ENCODE data around the gene ALDOC. TPM values are rescaled to one million over a fixed set of nuclear protein-coding genes. Genes with fewer than 3 reads are reported as not detected.
A peak's percentile ranks its signal among the peaks of the same experiment; 100 is the strongest.

Gene ALDOC
- total RNA-seq, 1 donor from 2014 or later, result 38.6 TPM

- peaks cover 34% of the 10 kb centered on the region for H3K79me2 ChIP-seq (ENCODE audit: low read depth)
- peaks cover 11% of the 10 kb centered on the region for H4K20me1 ChIP-seq (ENCODE audit: low read depth)
- no peak within 1 kb of the TSS for H3K27ac ChIP-seq
- peaks cover 28% of the 10 kb centered on the region for H3K27me3 ChIP-seq
- DNase-seq (ENCODE audit: low spot score), result peak; percentile 98
- H3K4me3 ChIP-seq, result peak within 1 kb of the TSS; percentile 91
- no peaks in the 10 kb centered on the region for H3K9me3 Mint-ChIP-seq
- H3K4me2 ChIP-seq, result peak within 1 kb of the TSS; percentile 84
- H3K36me3 ChIP-seq, result no peaks in the 10 kb centered on the region
- peaks cover 8% of the 10 kb centered on the region for H3K36me3 Mint-ChIP-seq
- peak within 1 kb of the TSS; percentile 51 for H3K27ac Mint-ChIP-seq
- H3K27me3 Mint-ChIP-seq (ENCODE audit: insufficient read depth, low read depth), result peaks cover 11% of the 10 kb centered on the region
- H3K4me1 ChIP-seq, result peaks cover 7% of the 10 kb centered on the region
- peaks cover 14% of the 10 kb centered on the region for H3F3A ChIP-seq (ENCODE audit: low read depth)
- H3K4me1 Mint-ChIP-seq, result peaks cover 24% of the 10 kb centered on the region
- H3K9ac ChIP-seq, result peak within 1 kb of the TSS; percentile 56
- no peak for TF ChIP-seq EZH2 (IDR thresholded peaks at IDR 0.05)
- TF ChIP-seq EZH2phosphoT487 (IDR thresholded peaks at IDR 0.05), result peak; percentile 45
- H3K9me3 ChIP-seq (ENCODE audit: low read depth), result no peaks in the 10 kb centered on the region
- peak within 1 kb of the TSS; percentile 97 for H3K4me3 Mint-ChIP-seq
- H2AFZ ChIP-seq (replicated peaks), result peak within 1 kb of the TSS; percentile 92
These were observed 5.2 kb downstream of the ALDOC start, which contains the start of gene PIGS for GRCh38 chr17:28571361-28572122. PIGS (minus strand) TSS chr17:28571524; CDS start chr17:28571496, 28 bp downstream.

- H3K9ac ChIP-seq, result peak overlapping the region; percentile 56
- peaks cover 20% of the 10 kb centered on the region for H3K4me1 Mint-ChIP-seq
- H3K27ac Mint-ChIP-seq, result peak overlapping the region; percentile 51
- H3K4me3 Mint-ChIP-seq, result peak overlapping the region; percentile 97
- peak overlapping the region; percentile 92 for H2AFZ ChIP-seq (replicated peaks)
- H3K27me3 Mint-ChIP-seq (ENCODE audit: insufficient read depth, low read depth), result peaks cover 10% of the 10 kb centered on the region
- H3K27ac ChIP-seq, result no peak overlapping the region
- no peaks in the 10 kb centered on the region for H3K9me3 ChIP-seq (ENCODE audit: low read depth)
- H4K20me1 ChIP-seq (ENCODE audit: low read depth), result peaks cover 11% of the 10 kb centered on the region
- H3K36me3 Mint-ChIP-seq, result peaks cover 8% of the 10 kb centered on the region
- TF ChIP-seq EZH2 (IDR thresholded peaks at IDR 0.05) (no peak), EZH2phosphoT487 (IDR thresholded peaks at IDR 0.05) (no peak), CTCF (IDR thresholded peaks at IDR 0.05) (no peak)
- DNase-seq (ENCODE audit: low spot score), result peak; percentile 58
- H3F3A ChIP-seq (ENCODE audit: low read depth), result peaks cover 14% of the 10 kb centered on the region
- peaks cover 24% of the 10 kb centered on the region for H3K27me3 ChIP-seq
- peak overlapping the region; percentile 84 for H3K4me2 ChIP-seq
- peaks cover 34% of the 10 kb centered on the region for H3K79me2 ChIP-seq (ENCODE audit: low read depth)
- no peaks in the 10 kb centered on the region for H3K9me3 Mint-ChIP-seq
- H3K4me3 ChIP-seq, result peak overlapping the region; percentile 91
- H3K4me1 ChIP-seq, result peaks cover 7% of the 10 kb centered on the region
- no peaks in the 10 kb centered on the region for H3K36me3 ChIP-seq
These were observed 5.9 kb downstream of the ALDOC start for GRCh38 chr17:28570716-28571360.

- H3F3A ChIP-seq (ENCODE audit: low read depth), result peaks cover 14% of the 10 kb centered on the region
- H2AFZ ChIP-seq (replicated peaks), result no peak overlapping the region
- peaks cover 7% of the 10 kb centered on the region for H3K4me1 ChIP-seq
- Mint-ChIP-seq H3K9me3 (no peaks in the 10 kb centered on the region), H3K27me3 (ENCODE audit: insufficient read depth, low read depth) (peaks cover 8% of the 10 kb centered on the region), H3K36me3 (peaks cover 9% of the 10 kb centered on the region), H3K4me1 (peaks cover 20% of the 10 kb centered on the region), H3K27ac (no peak overlapping the region), H3K4me3 (peak overlapping the region; percentile 97)
- TF ChIP-seq CTCF (IDR thresholded peaks at IDR 0.05) (no peak), EZH2 (IDR thresholded peaks at IDR 0.05) (no peak), EZH2phosphoT487 (IDR thresholded peaks at IDR 0.05) (no peak)
- H3K27ac ChIP-seq, result no peak overlapping the region
- peak overlapping the region; percentile 84 for H3K4me2 ChIP-seq
- H3K9me3 ChIP-seq (ENCODE audit: low read depth), result no peaks in the 10 kb centered on the region
- H3K27me3 ChIP-seq, result peaks cover 17% of the 10 kb centered on the region
- no peak for DNase-seq (ENCODE audit: low spot score)
- H4K20me1 ChIP-seq (ENCODE audit: low read depth), result peaks cover 18% of the 10 kb centered on the region
- H3K4me3 ChIP-seq, result no peak overlapping the region
- H3K79me2 ChIP-seq (ENCODE audit: low read depth), result peaks cover 45% of the 10 kb centered on the region
- no peaks in the 10 kb centered on the region for H3K36me3 ChIP-seq
- no peak overlapping the region for H3K9ac ChIP-seq
These were observed 7.2 kb downstream of the ALDOC start for GRCh38 chr17:28569446-28569845.
